Measurements from ENCODE around the gene ARL16. TPM values are rescaled to one million over a fixed set of nuclear protein-coding genes. Genes with fewer than 3 reads are reported as not detected.

ARL16 gene
- total and polyA plus RNA-seq, 12 donors, result 18.5 to 105 (median 31.7) TPM

- intact Hi-C loops (cut with DNase I), result no loop called here
- H3K4me1 ChIP-seq (replicated peaks in 1 of 2), result peaks cover 16 to 27% of the 10 kb centered on the region in 2 donors
- H3K36me3 ChIP-seq (replicated peaks in 1 of 2), result peaks cover 0 to 27% of the 10 kb centered on the region in 2 donors
- DNase-seq, result no peak
- H3K27ac ChIP-seq, result no peak overlapping the region
- WGBS, 4 donors, result 89 to 96% (median 91%) methylated on average over 20 to 54 of the region's 54 CpGs
- H3K4me3 ChIP-seq, result no peak overlapping the region
- H3K9me3 ChIP-seq (replicated peaks in 1 of 3), result no peaks in the 10 kb centered on the region
- H3K27me3 ChIP-seq, result no peaks in the 10 kb centered on the region
- TF ChIP-seq POLR2A (IDR thresholded peaks at IDR 0.05) (no peak), CTCF (IDR thresholded peaks at IDR 0.05) (no peak)
Measured at GRCh38 chr17:81706757-81707624, 23.4 kb upstream of the ARL16 start.

- no peak for TF ChIP-seq CTCF (IDR thresholded peaks at IDR 0.05)
- TF ChIP-seq POLR2A (IDR thresholded peaks at IDR 0.05), result no peak
- no peak for DNase-seq
- intact Hi-C loops (cut with DNase I), result no loop called here
Measured at GRCh38 chr17:81706232-81706611, 22.6 kb upstream of the ARL16 start.

GRCh38 chr17:81705518-81706231 is 22.1 kb upstream of the ARL16 start:
- DNase-seq, result peak in 1 of 7 donors; percentile 15
- Histone ChIP-seq H3K4me3 (no peak overlapping the region), H3K4me1 (replicated peaks in 1 of 2) (peaks cover 19 to 30% of the 10 kb centered on the region in 2 donors), H3K27me3 (no peaks in the 10 kb centered on the region), H3K36me3 (replicated peaks in 1 of 2) (peaks cover 0 to 39% of the 10 kb centered on the region in 2 donors), H3K9me3 (replicated peaks in 1 of 3) (no peaks in the 10 kb centered on the region), H3K27ac (no peak overlapping the region)
- intact Hi-C loops (cut with DNase I), result no loop called here
- 91 to 95% (median 92%) methylated on average over 27 to 30 of the region's 30 CpGs for WGBS, 4 donors
- no peak for TF ChIP-seq POLR2A (IDR thresholded peaks at IDR 0.05)
- TF ChIP-seq CTCF (IDR thresholded peaks at IDR 0.05), result no peak

More at GRCh38 chr17:81706232-81706611, 22.6 kb upstream of the ARL16 start:
- Histone ChIP-seq H3K27me3 (no peaks in the 10 kb centered on the region), H3K4me1 (replicated peaks in 1 of 2) (peaks cover 22 to 30% of the 10 kb centered on the region in 2 donors), H3K9me3 (replicated peaks in 1 of 3) (no peaks in the 10 kb centered on the region), H3K4me3 (no peak overlapping the region), H3K27ac (no peak overlapping the region), H3K36me3 (replicated peaks in 1 of 2) (peaks cover 0 to 34% of the 10 kb centered on the region in 2 donors)
- WGBS, 4 donors, result 93 to 96% (median 95%) methylated on average over 11 to 17 of the region's 17 CpGs
